Astrocyte of the spinal cord (primary cell): ENCODE results near the gene PLCD3.

Source experiments
- DNase-seq: peaks from one replicate; pipeline ENCODE4 v3.0.0; 2011; ENCODE audit warnings: low read depth, low spot score
- H3K4me3 ChIP-seq: 2 replicates; pipeline ENCODE4 v1.5.1; 2011; ENCODE audit warnings: low read depth, mild to moderate bottlenecking, low read length, moderate library complexity
- in situ Hi-C: cut with HindIII; loops from 2 replicates; pipeline ENCODE4 v1.10.0; 2017; ENCODE audit warnings: low sequenced_read_pairs
- TF ChIP-seq, protein P1 (sequence below): IDR thresholded peaks from 2 replicates; pipeline ENCODE4 v1.5.1; 2012; ENCODE audit warnings: low read depth, mild to moderate bottlenecking, low read length, inconsistent platforms

PLCD3 gene

DNA sequence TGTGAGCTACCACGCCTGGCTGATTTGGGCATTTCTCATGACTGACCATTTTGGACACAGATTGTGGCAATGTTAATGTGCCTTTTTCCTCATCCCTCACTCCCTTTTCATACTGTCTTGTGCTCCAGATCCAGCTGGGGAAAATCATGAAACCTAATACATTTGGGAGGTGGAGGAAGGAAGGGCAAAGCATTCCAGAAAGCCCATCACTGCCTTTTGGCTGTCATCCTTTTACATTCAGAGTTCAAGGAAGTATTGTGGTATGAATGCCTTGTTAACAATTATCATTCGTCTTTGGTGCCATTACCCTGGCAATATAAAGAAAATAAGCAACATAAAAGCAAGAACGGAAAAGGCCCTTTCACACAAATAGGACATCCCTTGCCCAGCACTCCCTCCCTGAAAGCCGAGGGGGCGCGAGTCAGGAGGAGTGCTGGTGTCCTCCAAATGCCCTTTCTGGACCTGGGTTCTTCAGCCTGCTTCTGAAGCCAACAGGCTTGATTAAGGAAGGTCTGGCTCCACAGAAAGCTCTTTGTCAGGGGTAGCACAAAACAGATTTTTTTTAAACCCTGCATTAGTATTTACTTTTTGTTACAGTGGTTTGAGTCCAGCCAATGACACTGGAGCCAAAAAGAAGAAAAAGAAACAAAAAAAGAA is 51.1 kb downstream of the PLCD3 start:
- DNase-seq = no peak
- no peak overlapping the region for H3K4me3 ChIP-seq
- TF ChIP-seq, protein P1, sequence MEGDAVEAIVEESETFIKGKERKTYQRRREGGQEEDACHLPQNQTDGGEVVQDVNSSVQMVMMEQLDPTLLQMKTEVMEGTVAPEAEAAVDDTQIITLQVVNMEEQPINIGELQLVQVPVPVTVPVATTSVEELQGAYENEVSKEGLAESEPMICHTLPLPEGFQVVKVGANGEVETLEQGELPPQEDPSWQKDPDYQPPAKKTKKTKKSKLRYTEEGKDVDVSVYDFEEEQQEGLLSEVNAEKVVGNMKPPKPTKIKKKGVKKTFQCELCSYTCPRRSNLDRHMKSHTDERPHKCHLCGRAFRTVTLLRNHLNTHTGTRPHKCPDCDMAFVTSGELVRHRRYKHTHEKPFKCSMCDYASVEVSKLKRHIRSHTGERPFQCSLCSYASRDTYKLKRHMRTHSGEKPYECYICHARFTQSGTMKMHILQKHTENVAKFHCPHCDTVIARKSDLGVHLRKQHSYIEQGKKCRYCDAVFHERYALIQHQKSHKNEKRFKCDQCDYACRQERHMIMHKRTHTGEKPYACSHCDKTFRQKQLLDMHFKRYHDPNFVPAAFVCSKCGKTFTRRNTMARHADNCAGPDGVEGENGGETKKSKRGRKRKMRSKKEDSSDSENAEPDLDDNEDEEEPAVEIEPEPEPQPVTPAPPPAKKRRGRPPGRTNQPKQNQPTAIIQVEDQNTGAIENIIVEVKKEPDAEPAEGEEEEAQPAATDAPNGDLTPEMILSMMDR = no peak
- in situ Hi-C loops = no loop called here

- TF ChIP-seq, protein P1 = no peak
Measured at GRCh38 chr17:45077643-45078042, 54.7 kb downstream of the PLCD3 start.

DNA sequence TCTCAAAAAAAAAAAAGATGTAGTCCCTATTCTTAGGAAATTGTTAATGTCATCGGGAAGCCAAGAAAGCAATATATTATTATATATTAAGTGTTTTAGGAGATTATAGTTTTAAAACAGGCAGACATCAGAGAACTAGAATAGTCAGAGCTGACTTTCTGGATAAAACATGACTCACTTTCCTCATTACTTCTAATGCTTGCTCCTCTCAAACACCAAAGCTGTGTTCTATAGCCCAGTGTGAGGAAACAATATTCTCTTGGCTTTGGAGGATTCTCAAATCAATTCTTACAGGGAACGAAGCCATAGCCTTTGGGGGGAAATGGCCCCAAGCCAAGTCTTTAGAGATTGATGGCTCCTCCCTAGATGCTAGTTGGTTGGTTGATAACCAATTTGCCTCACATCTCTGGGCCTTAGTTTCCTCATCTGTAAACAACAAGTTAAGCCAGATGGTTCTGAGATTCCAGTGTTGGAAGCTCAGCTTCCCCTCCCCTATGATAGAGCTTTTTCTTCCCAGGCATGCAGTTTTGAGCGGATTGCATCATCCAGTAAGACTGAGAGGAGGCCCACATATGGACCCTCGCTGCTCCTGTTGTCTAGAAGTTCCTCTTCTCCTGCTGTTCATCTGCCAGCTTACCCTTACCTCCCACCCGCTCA is 58.8 kb downstream of the PLCD3 start:
- DNase-seq = peak; percentile 76
- TF ChIP-seq, protein P1 = no peak
- no peak overlapping the region for H3K4me3 ChIP-seq
- in situ Hi-C loops = no loop called here

More at GRCh38 chr17:45077643-45078042, 54.7 kb downstream of the PLCD3 start:
- H3K4me3 ChIP-seq = no peak overlapping the region
- no peak for DNase-seq
- in situ Hi-C loops = no loop called here

- H3K4me3 ChIP-seq = no peak overlapping the region
- DNase-seq = no peak
- in situ Hi-C loops = no loop called here
- TF ChIP-seq, protein P1 = no peak
Measured at GRCh38 chr17:45070809-45071208, 61.5 kb downstream of the PLCD3 start.

DNA sequence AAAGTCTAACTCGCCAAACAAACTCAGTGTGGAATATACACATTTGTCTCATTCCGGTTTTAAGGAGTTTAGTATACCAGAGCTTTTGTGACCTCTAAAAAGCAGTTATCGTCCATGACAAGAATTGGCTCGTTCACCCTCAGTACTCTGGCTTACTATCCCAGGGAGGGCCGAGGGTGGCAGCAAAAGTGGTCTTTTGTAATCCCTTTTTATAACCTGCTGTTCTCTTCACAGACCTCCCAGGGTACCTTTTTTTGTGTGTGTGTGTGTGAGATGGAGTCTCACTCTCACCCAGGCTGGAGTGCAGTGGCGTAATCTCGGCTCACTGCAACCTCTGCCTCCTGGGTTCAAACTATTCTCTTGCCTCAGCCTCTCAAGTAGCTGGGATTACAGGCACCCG is 62.3 kb downstream of the PLCD3 start:
- H3K4me3 ChIP-seq = no peak overlapping the region
- DNase-seq = no peak
- in situ Hi-C loops = no loop called here
- TF ChIP-seq, protein P1 = no peak

- DNase-seq = no peak
- in situ Hi-C loops = no loop called here
- TF ChIP-seq, protein P1 = no peak
- H3K4me3 ChIP-seq = no peak overlapping the region
Measured at GRCh38 chr17:45067637-45068036, 64.7 kb downstream of the PLCD3 start.
